SH-SY5Y (cell line): ENCODE results near the gene PRSS21.

ENCODE experiments used
- GATA2 ChIP-seq: IDR thresholded peaks from 2 replicates; pipeline ENCODE4 v1.6.1; 2011; ENCODE audit warnings: mild to moderate bottlenecking, low read depth, low read length
- GATA3 ChIP-seq: IDR thresholded peaks from 2 replicates; pipeline ENCODE4 v1.6.1; 2011; ENCODE audit warnings: low read depth, mild to moderate bottlenecking, low read length, moderate library complexity

Gene PRSS21

GRCh38 chr16:2831203-2831602 is 14.2 kb downstream of the PRSS21 start:
- no peak for TF ChIP-seq GATA2
- no peak for TF ChIP-seq GATA3

- TF ChIP-seq GATA2 (no peak), GATA3 (no peak)
Observed at GRCh38 chr16:2833776-2834175, 16.7 kb downstream of the PRSS21 start.

- no peak for TF ChIP-seq GATA3
- TF ChIP-seq GATA2: no peak
Observed at GRCh38 chr16:2834968-2835367, 17.9 kb downstream of the PRSS21 start.

- TF ChIP-seq GATA3 (no peak), GATA2 (no peak)
Observed at GRCh38 chr16:2835638-2836493, 18.8 kb downstream of the PRSS21 start.

- TF ChIP-seq GATA3: no peak
- TF ChIP-seq GATA2: no peak
Observed at GRCh38 chr16:2836646-2837508, 19.8 kb downstream of the PRSS21 start.

GRCh38 chr16:2838928-2839327 is 21.9 kb downstream of the PRSS21 start:
- TF ChIP-seq GATA3 (no peak), GATA2 (no peak)

GRCh38 chr16:2839650-2840450 is 22.8 kb downstream of the PRSS21 start:
- no peak for TF ChIP-seq GATA2
- TF ChIP-seq GATA3: no peak

- no peak for TF ChIP-seq GATA2
Observed at GRCh38 chr16:2840914-2841313, 23.9 kb downstream of the PRSS21 start.

GRCh38 chr16:2841606-2842339 is 24.7 kb downstream of the PRSS21 start:
- TF ChIP-seq GATA2 (no peak), GATA3 (no peak)

GRCh38 chr16:2842340-2843000 is 25.4 kb downstream of the PRSS21 start:
- TF ChIP-seq GATA2 (no peak), GATA3 (no peak)

- no peak for TF ChIP-seq GATA2
- no peak for TF ChIP-seq GATA3
Observed at GRCh38 chr16:2843526-2843925, 26.5 kb downstream of the PRSS21 start.

GRCh38 chr16:2845116-2845515 is 28.1 kb downstream of the PRSS21 start:
- TF ChIP-seq GATA2 (no peak), GATA3 (no peak)
